B cell (primary cell): Measurements from ENCODE around the gene ANO5. TPM values are rescaled to one million over a fixed set of nuclear protein-coding genes. Genes with fewer than 3 reads are reported as not detected.

Experiments used
- ATAC-seq: fragments of 200-7000 bp; cut with Tn5 transposase; one replicate; pipeline ENCODE4 v1.10.0; 2021; ENCODE audit warnings: low read depth, mild to moderate bottlenecking, moderate number of reproducible peaks, moderate library complexity
- CTCF ChIA-PET: fragments of 350-600 bp; sonication (Branson Sonifier 250); formaldehyde crosslinking; loops from one replicate; lab custom pipeline; 2021; ENCODE audit warnings: antibody characterized with exemption, inconsistent platforms; lab: Charles Lee
- POLR2A ChIA-PET: fragments of 350-600 bp; sonication (Branson Sonifier 250); formaldehyde crosslinking; loops from one replicate; lab custom pipeline; 2021; ENCODE audit warnings: antibody characterized with exemption; lab: Charles Lee
- DNase-seq: peaks from one replicate; pipeline ENCODE4 v3.0.0; 2013
- H2AFZ ChIP-seq: 2 replicates; pipeline ENCODE4 v1.6.1; 2012; ENCODE audit warnings: mild to moderate bottlenecking, low read depth, low read length; ENCODE audit not compliant: insufficient read depth, poor library complexity, severe bottlenecking
- H3K27ac ChIP-seq, 2 donors: 1 replicate in 1 of 2; 2 replicates in 1 of 2; pipeline ENCODE4 v1.5.1; 2012 to 2013; ENCODE audit warnings: low read length in 2 of 2, mild to moderate bottlenecking in 2 of 2, moderate library complexity in 1 of 2
- H3K27me3 ChIP-seq, 4 experiments: fragments of 200-600 bp in 1 of 4; sonication (generic) in 1 of 4; replicated peaks in 1 of 4; 1 replicate in 2 of 4; 2 replicates in 2 of 4; pipeline versions ENCODE4 v1.6.1 to v1.7.0; 2013 to 2016; ENCODE audit warnings: low read length in 3 of 4, mild to moderate bottlenecking in 2 of 4, mixed read lengths in 1 of 4, moderate library complexity in 1 of 4; ENCODE audit not compliant: insufficient read depth in 4 of 4, control insufficient read depth in 3 of 4; ENCODE audit errors: control extremely low read depth in 1 of 4
- H3K36me3 ChIP-seq, 2 experiments: replicated peaks in 1 of 2; 1 replicate in 1 of 2; 2 replicates in 1 of 2; pipeline versions ENCODE4 v1.6.1 to v1.7.1; 2013; ENCODE audit warnings: low read length in 1 of 2; ENCODE audit not compliant: insufficient read depth in 2 of 2, control insufficient read depth in 1 of 2; ENCODE audit errors: control extremely low read depth in 1 of 2, extremely low read depth in 1 of 2
- H3K4me1 ChIP-seq, 2 donors: fragments of 200-600 bp in 1 of 2; sonication (generic) in 1 of 2; 1 replicate in 1 of 2; 2 replicates in 1 of 2; pipeline versions ENCODE4 v1.5.1 to v1.6.1; 2013 to 2017; ENCODE audit warnings: low read length in 2 of 2; ENCODE audit not compliant: control insufficient read depth in 2 of 2, insufficient read depth in 2 of 2
- H3K4me2 ChIP-seq: replicated peaks from 2 replicates; pipeline ENCODE3; 2012; ENCODE audit warnings: mild to moderate bottlenecking, low read depth, low read length; ENCODE audit not compliant: poor library complexity, severe bottlenecking
- H3K4me3 ChIP-seq, 5 experiments: fragments of 200-600 bp in 1 of 5; sonication (generic) in 1 of 5; 1 replicate in 3 of 5; 2 replicates in 2 of 5; pipeline versions ENCODE4 v1.5.1 to v1.7.0; 2011 to 2016; ENCODE audit warnings: low read length in 4 of 5, mild to moderate bottlenecking in 4 of 5, low read depth in 2 of 5, control low read depth in 1 of 5, moderate library complexity in 1 of 5; ENCODE audit not compliant: insufficient read depth in 1 of 5; ENCODE audit errors: control extremely low read depth in 1 of 5, extremely low read depth in 1 of 5
- H3K79me2 ChIP-seq: fragments of 200-600 bp; sonication (generic); one replicate; pipeline ENCODE4 v1.6.0; 2016; ENCODE audit warnings: low read length; ENCODE audit not compliant: control insufficient read depth, insufficient read depth
- H3K9ac ChIP-seq: fragments of 200-600 bp; sonication (generic); 2 replicates; pipeline ENCODE4 v1.6.1; 2017; ENCODE audit warnings: mild to moderate bottlenecking, low read length, moderate library complexity
- H3K9me3 ChIP-seq, 3 donors: one replicate each; pipeline versions ENCODE4 v1.6.1 to v1.7.1; 2013; ENCODE audit warnings: low read length in 2 of 3; ENCODE audit not compliant: control insufficient read depth in 2 of 3, insufficient read depth in 1 of 3; ENCODE audit errors: control extremely low read depth in 1 of 3
- H4K20me1 ChIP-seq: 2 replicates; pipeline ENCODE4 v1.6.0; 2012; ENCODE audit warnings: mild to moderate bottlenecking, low read length; ENCODE audit not compliant: insufficient read depth, control insufficient read depth, poor library complexity, severe bottlenecking
- H3K27ac Mint-ChIP-seq: one replicate; pipeline ENCODE4 v1.8.0; 2021; ENCODE audit warnings: mixed read lengths
- H3K27me3 Mint-ChIP-seq: one replicate; pipeline ENCODE4 v1.8.0; 2021; ENCODE audit warnings: mixed read lengths
- H3K4me1 Mint-ChIP-seq: one replicate; pipeline ENCODE4 v1.8.0; 2021; ENCODE audit warnings: mixed read lengths
- H3K4me3 Mint-ChIP-seq: one replicate; pipeline ENCODE4 v1.8.0; 2021; ENCODE audit warnings: mixed read lengths
- H3K9me3 Mint-ChIP-seq: one replicate; pipeline ENCODE4 v1.8.0; 2022; ENCODE audit warnings: mixed read lengths; ENCODE audit not compliant: insufficient read depth
- CTCF ChIP-seq: fragments of 200-600 bp; IDR thresholded peaks from one replicate; pipeline ENCODE4 v1.8.0; 2022; ENCODE audit warnings: antibody characterized with exemption, mild to moderate bottlenecking
- EZH2 ChIP-seq: IDR thresholded peaks from 2 replicates; pipeline ENCODE4 v1.6.1; 2012; ENCODE audit warnings: borderline replicate concordance, low read depth, mild to moderate bottlenecking, moderate library complexity, low read length; ENCODE audit not compliant: insufficient read depth, poor library complexity, severe bottlenecking
- WGBS: methylation state at CpG from one replicate; pipeline ENCODE4 v1.1.5; 2013; ENCODE audit warnings: missing lambda C conversion rate; ENCODE audit not compliant: insufficient coverage; 5-methylcytosine and 5-hydroxymethylcytosine counted together
- intact Hi-C: fragments of 100-400 bp; cut with micrococcal nuclease; formaldehyde crosslinking; loops from one replicate; pipeline ENCODE4 v1.10.0; 2022
- polyA plus RNA-seq: library from polyadenylated mRNA; depleted of rRNA; stranded (reverse); fragments of >200 nt; gene quantifications from 2 replicates; pipeline ENCODE4 v1.2.3, GENCODE V29; 2012
- total RNA-seq, 2 donors: library from RNA; stranded (reverse); fragments of 120-200 nt in 1 of 2; gene quantifications; 1 replicate in 1 of 2; 2 replicates in 1 of 2; pipeline versions ENCODE4 v1.2.3 to v1.2.4, GENCODE V29; 2013 to 2022

ANO5 gene
- total and polyA plus RNA-seq, 2 donors (not counting 1 experiment from before 2014, with no cell fraction given): not detected

- ChIA-PET CTCF (interaction anchor here (1.4 kb wide), 1 partner anchor 14 kb away, joined by 5 read pairs; no protein-coding TSS in a partner anchor), POLR2A (no interaction called here)
- no peaks in the 10 kb centered on the region for H3K9me3 Mint-ChIP-seq
- Histone ChIP-seq H3K79me2 (no peaks in the 10 kb centered on the region), H3K27me3 (peaks cover 0 to 2% (median 0%) of the 10 kb centered on the region in 4 experiments), H4K20me1 (no peaks in the 10 kb centered on the region), H3K4me2 (no peak overlapping the region), H3K4me1 (no peaks in the 10 kb centered on the region), H3K27ac (no peak overlapping the region), H3K9ac (no peak overlapping the region), H3K9me3 (peaks cover 0 to 3% (median 0%) of the 10 kb centered on the region in 3 donors), H2AFZ (no peak overlapping the region), H3K4me3 (no peak overlapping the region), H3K36me3 (no peaks in the 10 kb centered on the region)
- ATAC-seq (no peak), DNase-seq (no peak)
- no peaks in the 10 kb centered on the region for H3K4me1 Mint-ChIP-seq
- no peaks in the 10 kb centered on the region for H3K27me3 Mint-ChIP-seq
- WGBS: 93% methylated on average over 15 of the region's 15 CpGs
- intact Hi-C loops: no loop called here
- H3K27ac Mint-ChIP-seq: no peak overlapping the region
- no peak for TF ChIP-seq CTCF
- TF ChIP-seq EZH2: no peak
- no peak overlapping the region for H3K4me3 Mint-ChIP-seq
These were observed 124.8 kb downstream of the ANO5 start for GRCh38 chr11:22317656-22318055.

- H3K79me2 ChIP-seq: no peaks in the 10 kb centered on the region
- no peaks in the 10 kb centered on the region for H3K9me3 ChIP-seq
- H3K9ac ChIP-seq: no peak overlapping the region
- H3K4me1 ChIP-seq: no peaks in the 10 kb centered on the region
- no CpG with 5 or more reads among the region's 4 CpGs for WGBS
- H3K27me3 Mint-ChIP-seq: peaks cover 7% of the 10 kb centered on the region
- no peaks in the 10 kb centered on the region for H3K4me1 Mint-ChIP-seq
- ATAC-seq (no peak), DNase-seq (no peak)
- ChIA-PET CTCF (interaction anchor here (4.7 kb wide), 1 partner anchor 456 kb away, joined by 31 read pairs; no protein-coding TSS in a partner anchor), POLR2A (no interaction called here)
- TF ChIP-seq CTCF (no peak), EZH2 (no peak)
- no peak overlapping the region for H3K4me2 ChIP-seq
- no peaks in the 10 kb centered on the region for H3K9me3 Mint-ChIP-seq
- H3K36me3 ChIP-seq: no peaks in the 10 kb centered on the region
- H4K20me1 ChIP-seq: no peaks in the 10 kb centered on the region
- no peak overlapping the region for H3K4me3 Mint-ChIP-seq
- no peak overlapping the region for H3K4me3 ChIP-seq
- intact Hi-C loops: no loop called here
- H3K27me3 ChIP-seq: peaks cover 0 to 3% (median 0%) of the 10 kb centered on the region in 4 experiments
- H3K27ac ChIP-seq: no peak overlapping the region
- no peak overlapping the region for H3K27ac Mint-ChIP-seq
- H2AFZ ChIP-seq: no peak overlapping the region
These were observed 138.9 kb downstream of the ANO5 start for GRCh38 chr11:22331771-22332170.

Other genes with a start within 250 kb of the ANO5 start
- not detected in 2 replicates for gene SLC17A6, start 145.3 kb downstream of the ANO5 start, total RNA-seq
- gene SLC17A6, start 145.3 kb downstream of the ANO5 start, polyA plus RNA-seq: not detected in 2 replicates